GM10266 (cell line): ENCODE data around the gene RASL10A.

Experiments
- DNase-seq: peaks from one replicate; pipeline ENCODE4 v3.0.0; 2012; ENCODE audit errors: extremely low spot score
- CTCF ChIP-seq: IDR thresholded peaks from 2 replicates; pipeline ENCODE4 v1.5.1; 2012; ENCODE audit warnings: mild to moderate bottlenecking, low read depth; ENCODE audit not compliant: control insufficient read depth, insufficient read depth; ENCODE audit errors: missing control alignments

RASL10A gene

GRCh38 chr22:29308148-29308790 is 7.2 kb downstream of the RASL10A start:
- TF ChIP-seq CTCF = no peak
- DNase-seq = peak; percentile 16

- TF ChIP-seq CTCF = no peak
- peak; percentile 56 for DNase-seq
Measured at GRCh38 chr22:29307596-29308147, 7.8 kb downstream of the RASL10A start.

GRCh38 chr22:29306835-29307595 is 8.5 kb downstream of the RASL10A start:
- TF ChIP-seq CTCF = no peak
- DNase-seq = peak; percentile 68

- peak; percentile 59 for TF ChIP-seq CTCF
- peak; percentile 84 for DNase-seq
Measured at GRCh38 chr22:29306175-29306834, 9.2 kb downstream of the RASL10A start, which contains the start of gene GAS2L1. TSS of gene GAS2L1 (plus strand) at chr22:29306650. CDS start at chr22:29308106, 1,456 bp downstream.

- TF ChIP-seq CTCF = no peak
- no peak for DNase-seq
Measured at GRCh38 chr22:29305836-29306174, 9.7 kb downstream of the RASL10A start.

- DNase-seq = no peak
- TF ChIP-seq CTCF = no peak
Measured at GRCh38 chr22:29302681-29303465, 12.6 kb downstream of the RASL10A start.
